Measurements from ENCODE around the gene AFAP1.

AFAP1 gene

DNA sequence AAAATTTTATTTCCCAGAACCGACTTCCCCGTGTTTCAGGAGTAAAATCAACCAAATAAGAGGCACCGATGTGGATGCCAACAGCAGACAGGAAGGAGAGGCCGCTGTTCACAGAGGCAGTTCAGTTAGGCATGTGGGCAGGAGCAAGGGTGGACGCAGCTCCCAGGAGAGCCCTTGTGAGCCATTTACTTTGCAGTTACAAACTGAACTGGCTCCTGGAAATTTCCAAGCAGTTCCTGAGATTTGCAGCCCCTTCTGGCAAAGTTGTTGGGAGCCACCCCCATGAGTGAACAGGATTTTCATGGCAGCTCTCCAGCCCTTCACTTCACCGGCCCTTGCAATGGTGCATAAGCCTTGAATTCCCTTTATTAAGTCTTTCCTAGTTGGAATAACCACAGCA, 189.1 kb downstream of the AFAP1 start:
- DNase-seq, result no peak

DNA sequence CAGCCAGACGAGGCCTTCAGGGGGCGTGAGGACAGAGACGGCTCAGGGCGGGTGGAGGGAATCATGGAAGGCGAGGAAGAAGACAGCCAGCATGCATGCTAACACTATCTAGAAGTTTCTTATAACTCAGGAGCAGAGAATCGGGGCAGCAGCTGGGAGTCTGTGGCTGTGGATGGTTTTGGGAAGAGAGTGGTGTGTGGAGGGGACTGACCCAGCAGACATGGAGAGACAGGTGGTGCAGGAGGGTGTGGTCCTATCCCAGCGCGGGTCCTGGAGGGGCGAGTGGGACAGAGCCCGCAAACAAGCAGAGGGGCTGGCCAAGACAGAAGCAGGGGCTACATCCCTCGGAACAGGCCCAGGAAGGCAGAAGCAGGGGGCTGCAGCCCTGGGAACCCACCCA, 192.1 kb downstream of the AFAP1 start:
- DNase-seq, result no peak

DNA sequence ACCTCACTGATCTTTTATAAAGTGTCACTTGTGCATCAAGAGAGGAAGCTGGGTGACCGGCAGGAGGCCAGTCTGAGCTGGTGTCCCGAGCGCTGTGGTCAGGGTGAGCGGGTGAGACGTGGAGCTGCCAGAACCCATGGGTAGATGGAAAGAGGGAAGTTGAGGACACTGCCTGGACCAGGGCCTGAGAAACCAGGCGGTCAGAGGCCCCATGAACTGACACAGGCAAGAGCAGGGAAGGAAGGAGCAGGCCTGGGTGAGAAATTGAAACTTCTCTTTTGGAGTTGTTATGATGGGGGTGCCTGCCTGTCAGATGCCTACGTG, 192.6 kb downstream of the AFAP1 start:
- DNase-seq, result no peak

DNA sequence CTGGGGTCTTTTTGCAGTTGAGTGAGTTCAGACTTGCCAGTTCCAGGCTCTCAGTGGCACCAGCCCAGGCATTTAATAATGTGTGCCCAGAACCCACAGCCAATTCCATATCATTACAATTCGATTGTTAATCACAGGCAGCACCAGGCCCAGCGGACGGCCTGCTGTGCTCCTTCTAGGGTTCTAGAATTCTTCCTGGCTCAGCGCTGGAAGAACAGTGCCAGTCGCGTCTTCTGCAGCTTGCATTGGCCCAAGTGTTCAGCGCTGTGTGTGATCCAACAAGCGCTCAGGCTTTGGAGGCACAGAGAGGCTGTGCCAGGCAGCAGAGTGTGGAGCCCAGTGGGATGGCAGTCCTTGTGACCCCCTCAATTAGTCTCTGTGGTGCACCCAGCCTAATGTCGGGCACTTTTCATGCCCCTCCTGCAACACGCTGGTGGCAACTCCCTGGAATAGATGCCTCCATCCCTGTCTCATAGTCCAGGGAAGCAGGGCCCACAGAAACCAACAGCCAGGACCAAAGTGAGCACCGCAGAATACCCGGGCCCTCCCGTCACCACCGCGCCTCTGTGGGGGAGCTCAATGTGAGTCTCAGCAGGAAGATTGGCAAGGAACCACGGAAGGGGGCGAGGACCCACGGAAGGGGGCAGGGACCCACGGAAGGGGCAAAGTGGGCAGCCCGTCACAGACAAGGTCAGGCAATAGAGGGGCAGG, 193.2 kb downstream of the AFAP1 start:
- DNase-seq, result no peak

DNA sequence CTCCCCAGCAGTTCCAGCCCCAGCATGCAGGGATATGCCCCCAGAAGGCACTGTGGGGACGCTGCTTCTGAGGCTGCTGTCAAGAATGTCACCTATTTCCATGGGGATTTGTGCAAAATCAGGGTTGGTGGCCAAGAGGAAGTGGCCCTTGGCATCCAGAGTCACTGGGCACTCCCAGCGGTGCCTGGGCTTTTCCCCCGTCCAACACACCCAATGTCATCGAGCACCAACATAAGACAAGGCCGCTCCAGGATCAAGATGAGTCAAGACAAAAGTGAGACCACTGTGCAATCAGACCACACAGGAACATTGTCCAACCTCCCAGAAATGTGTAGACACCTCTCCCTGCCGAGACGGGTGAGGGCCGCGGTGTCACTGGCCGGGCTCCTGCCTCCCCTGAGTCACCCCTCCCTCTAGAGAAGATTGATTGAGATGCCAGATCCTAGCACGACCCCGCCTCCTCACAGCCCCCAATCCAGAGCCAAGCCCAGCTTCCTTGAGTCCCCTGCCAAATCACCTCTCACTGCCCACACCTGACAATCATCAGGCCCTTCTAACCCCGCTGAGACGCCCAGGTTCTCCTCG, 194.3 kb downstream of the AFAP1 start:
- DNase-seq, result no peak

DNA sequence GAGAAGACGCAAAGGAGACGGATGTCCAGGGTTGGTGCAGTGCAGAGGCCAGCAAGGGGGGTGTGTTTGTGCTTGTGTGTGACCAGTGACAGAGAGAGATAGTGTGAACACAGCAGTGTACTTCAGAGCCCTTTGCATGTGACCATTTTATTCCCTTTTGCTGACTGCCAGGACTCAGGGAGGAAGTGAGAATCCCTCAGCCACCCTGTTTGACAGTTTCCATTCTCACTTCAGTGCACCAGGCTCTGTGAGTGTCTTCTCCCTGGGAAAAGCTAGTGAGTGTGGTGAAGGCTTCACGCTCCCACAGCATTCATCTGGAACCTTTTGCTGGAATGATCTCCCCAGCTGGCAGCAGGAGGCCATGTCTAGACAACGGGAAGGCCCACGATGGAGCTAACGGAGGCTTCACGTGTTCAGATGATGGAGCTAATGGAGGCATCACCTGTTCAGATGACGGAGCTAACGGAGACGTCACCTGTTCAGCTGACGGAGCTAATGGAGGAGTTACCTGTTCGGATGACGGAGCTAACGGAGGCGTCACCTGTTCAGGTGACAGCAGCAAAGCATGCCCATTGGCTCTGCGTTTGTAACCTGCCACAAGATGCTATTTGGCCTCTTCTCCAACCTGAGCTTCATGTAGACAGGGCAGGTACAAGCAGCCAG, 195.4 kb downstream of the AFAP1 start:
- DNase-seq, result no peak

DNA sequence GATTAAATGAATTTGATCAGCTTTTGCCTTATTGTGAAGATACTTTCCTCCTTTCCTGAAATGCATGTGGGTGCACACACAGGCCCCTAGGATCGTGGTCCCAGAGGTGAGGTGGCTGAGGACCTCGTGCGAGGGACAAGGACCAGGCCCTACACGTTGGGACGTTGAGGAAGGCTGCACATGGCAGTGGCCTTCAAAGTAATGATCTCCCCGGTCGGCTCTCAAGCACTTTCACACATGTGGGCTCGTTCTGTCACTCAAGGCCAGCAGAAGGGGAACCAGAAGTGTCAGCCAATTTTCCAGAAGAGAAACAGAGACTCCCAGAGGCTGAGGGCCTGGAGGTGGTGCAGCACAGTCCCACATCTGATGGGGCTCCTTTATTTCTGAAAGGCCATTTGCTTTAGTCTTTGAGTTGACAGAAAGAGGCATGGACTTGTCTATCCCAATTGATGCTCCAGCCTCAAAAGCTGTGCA, 196.8 kb downstream of the AFAP1 start:
- no peak for DNase-seq

DNA sequence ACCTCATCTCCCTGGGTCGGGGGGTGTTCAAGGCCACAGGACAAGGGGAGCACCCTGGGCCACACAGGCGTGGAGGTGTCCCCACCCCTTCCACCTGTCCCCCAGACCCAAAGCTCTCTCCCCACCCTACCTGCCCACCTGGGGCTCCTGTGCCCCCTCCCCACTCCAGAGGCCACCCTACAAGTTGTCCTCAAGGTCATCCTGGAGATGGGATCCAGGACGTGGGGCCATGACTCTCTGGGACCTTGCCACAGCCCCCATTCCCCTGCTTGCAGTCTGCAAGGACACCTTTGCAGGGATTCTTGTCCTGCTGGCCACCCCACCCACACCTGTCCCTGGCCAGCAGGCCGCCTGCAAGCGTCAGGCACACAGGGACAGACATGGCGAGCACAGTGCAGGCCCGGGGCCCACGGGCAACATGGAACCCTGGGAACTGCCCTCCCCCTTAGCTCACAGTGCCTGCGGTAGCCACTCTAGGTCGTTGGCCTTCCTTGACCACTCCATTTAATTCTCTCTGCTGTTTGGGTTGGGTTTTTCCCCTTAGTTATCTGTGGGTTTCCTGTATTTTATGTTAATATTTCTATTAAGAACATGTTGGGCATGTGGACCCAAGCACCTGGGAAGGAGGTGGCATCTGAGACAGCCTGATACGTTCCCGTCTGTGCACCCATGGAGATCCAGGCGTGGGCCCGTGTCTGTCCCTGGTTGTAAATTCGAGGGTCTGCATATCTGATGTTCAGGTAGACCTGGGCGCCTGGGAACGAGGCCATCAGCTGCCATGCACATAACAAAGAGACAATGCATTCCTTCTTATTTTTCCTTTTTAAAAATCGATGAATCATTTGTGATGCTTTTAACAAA, 197.5 kb downstream of the AFAP1 start:
- no peak for DNase-seq

DNA sequence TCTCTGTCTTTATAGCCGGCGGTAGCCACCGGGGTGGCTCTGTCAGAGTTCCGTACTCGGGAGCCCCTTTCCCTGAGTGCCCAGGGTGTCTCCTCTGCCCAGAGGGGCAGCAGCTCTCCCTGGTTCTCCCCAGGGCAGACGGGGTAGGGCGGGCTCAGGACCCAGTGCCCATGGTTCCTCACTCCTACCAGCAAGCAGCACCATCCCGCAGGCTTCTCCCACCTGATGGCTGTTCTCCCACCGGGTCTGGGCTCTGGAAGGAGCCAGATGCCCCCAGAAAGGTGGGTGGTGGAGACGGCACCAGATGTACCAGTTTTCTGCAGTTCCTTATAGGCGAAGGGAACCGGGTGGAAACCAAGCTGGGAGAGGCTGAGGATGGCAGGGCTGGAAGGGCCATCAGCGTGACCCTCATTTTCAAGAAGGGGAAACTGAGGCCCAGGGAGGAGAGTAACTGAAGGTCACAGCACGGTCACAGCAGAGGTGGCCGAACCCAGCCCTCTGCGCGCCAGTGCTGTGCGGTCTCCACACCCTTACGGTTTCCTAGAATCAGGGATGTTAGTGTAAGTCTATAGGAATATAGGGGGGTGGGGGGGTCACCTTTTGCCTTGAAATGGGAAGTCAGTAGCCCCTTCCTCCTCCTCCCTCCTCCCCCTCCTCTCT, 198.7 kb downstream of the AFAP1 start:
- no peak for DNase-seq

DNA sequence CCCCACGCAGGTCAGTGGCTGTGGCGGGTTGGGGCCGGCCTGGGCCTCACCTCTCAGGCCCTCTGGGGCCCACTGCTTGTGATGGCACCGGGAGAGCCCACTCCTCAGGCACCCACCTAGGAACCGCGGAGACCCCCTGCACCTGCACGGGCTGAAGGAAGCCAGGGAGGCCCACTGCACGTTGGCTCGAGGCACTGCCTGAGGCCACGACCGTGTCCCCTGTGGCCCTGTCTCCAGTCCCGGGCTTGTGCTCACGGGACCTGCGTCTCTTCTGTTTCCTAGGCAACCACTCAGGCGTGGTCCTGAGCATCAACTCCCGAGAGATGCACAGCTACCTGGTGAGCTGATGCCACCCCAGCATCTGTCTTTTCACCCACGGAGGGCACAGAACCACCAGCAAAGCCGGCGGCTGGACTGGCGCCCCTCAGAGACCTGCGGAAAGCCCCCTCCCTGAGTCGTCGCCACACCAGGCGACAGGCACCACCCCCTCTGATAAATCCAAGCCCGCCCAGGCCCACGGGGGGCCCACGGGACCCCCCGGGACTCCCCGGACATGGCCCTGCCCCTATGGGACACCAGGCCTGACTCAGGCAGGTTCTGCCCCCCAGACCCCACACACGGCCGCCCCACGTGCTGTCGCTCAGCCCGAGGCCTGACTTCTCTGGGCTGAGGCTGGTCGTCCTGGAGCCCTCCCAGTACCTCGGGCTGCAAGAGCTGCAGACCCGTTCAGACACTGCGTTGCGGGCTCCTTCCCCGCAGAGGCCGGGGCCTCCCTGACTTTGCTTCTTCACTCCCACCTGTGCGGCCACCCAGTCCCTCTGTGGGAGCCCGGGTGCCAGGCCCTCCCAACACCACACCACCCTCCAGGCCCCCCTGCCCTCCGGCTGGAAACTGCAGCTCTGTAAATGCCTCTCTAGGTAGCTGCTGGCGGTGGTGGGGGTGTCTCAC, 199.5 kb downstream of the AFAP1 start:
- DNase-seq, result no peak

DNA sequence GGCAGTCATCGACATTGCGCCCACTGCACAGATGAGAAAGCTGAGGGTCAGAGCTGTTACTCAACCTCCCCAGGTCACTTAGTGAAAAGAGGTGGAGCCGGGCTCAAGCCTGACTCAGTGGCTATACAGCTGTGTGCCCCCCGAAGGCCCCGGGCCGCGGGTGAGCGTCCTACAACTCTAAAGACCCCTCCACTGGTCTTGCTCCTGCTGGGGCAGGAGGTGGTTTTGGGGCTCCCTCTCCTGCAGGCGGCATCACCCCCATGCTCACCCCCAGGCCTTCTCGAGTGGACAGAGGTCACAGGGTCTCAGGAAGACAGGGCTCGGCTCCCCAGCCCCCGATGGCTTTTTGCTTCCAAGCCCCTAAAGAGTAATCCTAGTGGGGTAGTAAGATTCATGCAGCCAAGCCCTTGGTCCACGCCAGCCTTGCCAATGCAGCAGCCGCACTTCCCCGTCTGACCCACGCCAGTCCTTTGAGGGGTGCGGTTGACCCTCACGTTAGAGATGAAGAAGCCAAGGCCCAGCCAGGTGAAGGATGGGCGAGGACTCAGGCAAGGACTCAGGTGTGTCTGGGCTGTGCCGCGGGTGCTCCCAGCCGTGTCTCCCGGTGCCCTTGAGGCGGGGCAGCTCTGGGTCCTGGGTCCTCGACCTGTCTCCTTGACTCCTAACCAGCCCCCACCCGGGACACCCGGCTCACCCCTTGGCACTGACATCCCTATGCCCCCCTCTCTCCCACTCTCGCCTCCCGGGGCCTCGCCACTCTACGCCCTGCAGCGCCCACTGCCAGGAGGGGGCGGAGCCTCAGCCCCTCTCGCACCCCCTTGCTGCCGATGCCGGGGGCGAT, 200.4 kb downstream of the AFAP1 start:
- DNase-seq, result no peak

DNA sequence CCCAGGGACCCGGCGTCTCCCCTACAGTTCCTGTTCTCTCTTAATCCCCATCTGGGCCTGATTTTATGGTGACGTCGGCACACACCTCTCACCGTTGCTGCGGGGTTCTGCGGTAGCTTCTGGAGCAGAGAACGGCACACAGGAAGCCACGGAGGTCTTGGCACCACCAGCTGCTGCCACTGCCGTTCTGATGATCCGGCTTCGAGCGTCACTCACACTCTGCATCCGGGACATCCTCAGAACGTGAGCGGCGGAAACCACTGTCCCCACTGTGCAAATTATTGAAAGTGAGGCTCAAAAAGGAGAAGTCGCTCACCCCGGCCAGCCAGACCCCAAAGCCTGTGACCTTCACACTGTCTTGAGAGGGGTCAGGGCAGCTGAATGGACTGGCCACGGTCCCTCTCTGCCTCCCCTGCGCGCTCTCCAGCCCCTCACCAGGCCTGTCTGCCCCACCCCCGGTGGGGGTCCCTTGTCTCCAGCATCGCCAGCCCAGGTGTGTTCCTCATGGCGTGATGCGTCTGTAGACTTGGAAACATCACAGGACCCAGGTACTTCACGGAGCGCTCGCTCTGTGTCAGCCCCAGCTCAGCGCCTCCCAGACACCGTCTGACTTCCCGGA, 201.1 kb downstream of the AFAP1 start:
- no peak for DNase-seq

DNA sequence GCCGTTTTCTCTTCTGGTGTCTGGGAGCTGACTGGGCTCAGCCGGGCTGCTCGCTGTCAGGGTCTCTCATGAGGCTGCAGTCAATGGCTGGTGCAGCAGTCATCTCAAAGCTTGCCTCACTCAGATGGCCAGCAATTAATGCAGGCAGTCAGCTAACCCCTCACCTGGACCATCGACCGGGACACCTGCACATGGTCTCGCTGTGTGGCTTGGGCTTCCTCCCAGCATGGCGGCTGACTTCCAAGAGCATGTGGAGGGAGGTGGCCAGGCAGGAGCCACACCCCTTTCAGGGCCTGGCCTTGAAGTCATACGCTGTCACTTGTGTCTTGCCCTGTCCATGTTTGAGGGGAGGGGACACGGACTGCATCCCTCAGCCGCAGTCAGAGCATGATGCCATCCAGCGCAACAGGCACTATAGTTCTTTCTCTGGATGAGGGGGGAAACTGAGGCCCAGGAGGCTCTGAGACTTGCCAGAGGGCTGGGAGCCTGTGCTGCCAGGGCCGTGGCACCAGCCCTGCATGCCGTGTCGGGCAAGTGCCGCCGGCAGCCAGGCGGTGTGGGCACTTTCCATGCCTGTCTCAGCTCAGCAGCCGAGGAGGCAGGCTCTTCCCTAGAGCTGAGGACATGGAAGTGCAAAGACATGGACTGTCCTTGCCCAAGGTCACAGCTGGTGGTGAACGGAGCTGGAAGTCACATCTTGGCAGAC, 201.8 kb downstream of the AFAP1 start:
- DNase-seq, result no peak

DNA sequence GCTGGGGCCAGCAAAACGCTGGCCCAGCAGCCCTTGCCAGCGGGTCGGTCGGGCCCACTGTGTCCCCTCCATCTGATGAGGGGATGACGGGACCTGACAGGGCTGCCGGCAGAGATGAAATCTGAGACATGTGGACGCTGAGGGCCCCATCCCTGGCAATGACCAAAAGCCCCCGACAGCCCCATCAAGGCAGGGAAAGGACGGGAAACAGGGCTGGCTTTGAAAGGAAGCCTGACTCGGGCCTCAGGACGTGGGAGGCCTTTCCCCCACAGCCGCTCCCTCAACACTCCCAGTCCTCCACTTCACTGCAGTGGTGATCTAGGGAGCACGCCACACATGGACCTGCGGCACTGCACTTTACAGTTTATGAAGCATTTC, 202.4 kb downstream of the AFAP1 start:
- no peak for DNase-seq

DNA sequence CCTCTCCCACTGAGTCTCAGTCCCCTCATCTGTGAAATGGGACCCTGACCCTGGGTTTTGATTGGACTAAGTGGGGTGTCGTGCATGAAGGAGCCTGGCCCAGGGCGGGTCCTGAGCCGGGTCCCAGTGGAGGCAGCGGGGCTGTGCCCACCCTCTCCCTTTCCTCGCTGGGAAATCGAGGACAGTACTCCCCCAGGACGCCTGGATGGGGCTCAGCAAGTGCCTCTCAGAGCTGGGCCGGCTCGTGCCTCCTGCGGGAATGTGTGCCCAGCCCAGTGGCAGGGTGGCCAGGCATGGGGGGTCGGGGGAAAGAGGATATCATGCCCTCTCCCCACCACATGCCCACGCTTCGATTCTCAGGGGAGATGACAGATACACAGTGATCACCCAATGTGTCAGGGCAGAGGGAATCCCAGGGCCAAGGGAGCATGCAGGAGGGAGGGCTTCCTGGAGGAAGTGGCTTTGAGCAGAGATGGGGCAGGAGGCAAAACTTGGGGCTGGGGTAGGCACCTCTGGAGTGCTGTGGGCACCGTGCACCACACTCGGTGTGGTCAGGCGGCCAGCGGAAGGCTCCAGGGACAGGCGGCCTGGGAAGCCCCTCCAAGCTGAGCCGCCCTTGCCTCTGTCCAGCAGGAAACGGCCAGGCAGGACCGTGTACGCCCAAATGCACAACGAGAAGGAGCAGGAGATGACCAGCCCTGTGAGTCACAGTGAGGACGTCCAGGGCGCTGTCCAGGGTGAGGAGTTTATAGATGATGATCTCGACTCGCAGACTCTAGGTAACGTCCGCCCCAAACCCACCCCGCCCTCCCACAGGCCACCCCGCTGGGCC, 203.0 kb downstream of the AFAP1 start:
- no peak for DNase-seq

DNA sequence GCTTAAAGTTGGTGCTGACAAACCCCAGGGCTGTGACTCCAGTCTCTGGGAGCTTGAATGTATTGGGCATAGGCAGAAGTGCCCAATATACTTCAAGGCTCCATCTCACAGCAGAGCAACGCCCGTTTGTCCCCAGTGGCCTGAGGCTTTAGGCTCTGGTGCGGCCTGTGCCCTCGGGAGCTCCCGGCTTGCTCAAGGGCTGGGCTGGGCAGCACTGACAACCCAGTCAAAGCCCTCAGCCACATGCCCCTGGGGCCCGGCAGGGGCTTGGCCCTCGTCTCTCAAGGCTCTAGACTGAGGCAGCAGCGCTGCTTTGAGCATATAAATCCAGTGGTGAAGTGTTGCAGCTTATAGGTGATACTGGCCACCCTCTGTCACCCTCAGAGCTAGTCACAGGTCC, 203.7 kb downstream of the AFAP1 start:
- no peak for DNase-seq

DNA sequence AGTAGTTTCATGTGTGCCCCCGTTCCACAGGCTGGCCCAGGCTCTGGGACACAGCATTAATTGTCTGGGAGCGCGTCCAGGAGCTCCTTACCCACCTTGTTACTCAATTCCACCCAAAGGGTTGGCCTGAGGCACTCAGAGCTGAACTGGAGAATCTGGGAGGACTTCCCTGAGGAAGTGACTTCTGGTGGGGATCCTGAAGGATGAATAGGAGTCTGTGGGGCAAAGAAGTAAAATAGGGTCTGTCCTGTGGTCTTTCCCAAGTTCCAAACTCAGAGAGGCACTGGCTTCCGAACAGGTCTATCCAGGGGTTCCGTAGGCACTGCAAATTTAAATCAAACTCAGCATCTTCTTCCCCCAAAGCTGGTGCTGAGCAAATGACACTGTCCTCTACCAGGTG, 204.3 kb downstream of the AFAP1 start:
- DNase-seq, result no peak

DNA sequence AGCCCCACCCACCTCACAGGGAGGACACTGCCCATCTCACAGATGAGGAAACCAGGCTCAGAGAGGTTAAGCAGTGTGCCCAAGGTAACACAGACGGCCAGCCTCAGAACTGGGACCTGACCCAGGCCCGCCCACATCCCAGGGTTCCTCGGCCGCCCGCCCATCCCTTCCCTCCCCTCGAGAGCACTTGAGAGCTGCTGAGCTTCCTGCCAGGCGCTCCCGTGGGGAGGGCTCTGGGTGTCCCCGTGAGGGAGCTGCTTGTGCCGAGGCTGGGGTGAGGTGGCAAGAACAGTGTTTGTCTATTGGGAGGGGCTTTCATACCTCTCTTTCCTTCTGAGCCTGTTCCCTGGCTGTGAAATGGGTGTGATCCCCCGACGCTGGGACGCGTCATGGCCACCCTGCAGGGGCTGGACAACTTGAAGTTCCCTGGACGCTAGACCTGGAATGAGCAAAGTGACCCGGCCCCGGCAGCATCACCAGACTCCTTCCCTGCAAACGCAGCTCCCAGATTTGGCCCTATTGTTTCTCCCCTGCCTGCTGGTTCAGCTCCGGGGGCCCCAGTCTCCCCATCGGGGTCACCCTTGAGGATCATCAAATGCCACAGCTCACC, 204.9 kb downstream of the AFAP1 start:
- DNase-seq, result no peak

Data from activated CD4-positive, alpha-beta T cell treated with anti-CD3 and anti-CD28 coated beads, Interleukin-2, amount 50 U/mL, for 16 hours (primary cell).